KMS-11 (cell line): Measurements from ENCODE around the gene EEF2.
"Not testable (repeated sequence)": the region's sequence is repeated elsewhere in the genome, so short reads cannot be mapped to it uniquely, and the experiment has no call there.

Source experiments
- H2AFZ ChIP-seq: fragments of 200-600 bp; sonication (generic); 2 replicates; pipeline ENCODE4 v1.6.1; 2016; ENCODE audit warnings: antibody characterized with exemption, mixed run types, low read depth
- H3K27ac ChIP-seq: fragments of 200-600 bp; sonication (generic); 2 replicates; pipeline ENCODE4 v1.6.1; 2016; ENCODE audit warnings: mild to moderate bottlenecking, mixed run types
- H3K27me3 ChIP-seq: fragments of 200-600 bp; sonication (generic); 2 replicates; pipeline ENCODE4 v1.6.1; 2017; ENCODE audit warnings: mild to moderate bottlenecking, low read depth, mixed run types, moderate library complexity; ENCODE audit not compliant: insufficient read depth
- H3K36me3 ChIP-seq: fragments of 200-600 bp; sonication (generic); 2 replicates; pipeline ENCODE4 v1.6.1; 2017; ENCODE audit warnings: mild to moderate bottlenecking, mixed run types; ENCODE audit not compliant: insufficient read depth
- H3K4me1 ChIP-seq: fragments of 200-600 bp; sonication (generic); 2 replicates; pipeline ENCODE4 v1.6.1; 2016; ENCODE audit warnings: mild to moderate bottlenecking, low read depth, mixed run types; ENCODE audit not compliant: poor library complexity, severe bottlenecking
- H3K4me2 ChIP-seq: fragments of 200-600 bp; sonication (generic); 2 replicates; pipeline ENCODE4 v1.7.0; 2016; ENCODE audit warnings: mild to moderate bottlenecking, mixed run types
- H3K4me3 ChIP-seq: fragments of 200-600 bp; sonication (generic); IDR thresholded peaks from 2 replicates; pipeline ENCODE4 v1.6.1; 2017; ENCODE audit warnings: low read depth, low read length, mixed read lengths; ENCODE audit not compliant: insufficient read depth
- H3K79me2 ChIP-seq: fragments of 200-600 bp; sonication (generic); 2 replicates; pipeline ENCODE4 v1.6.1; 2016; ENCODE audit warnings: low read depth, mixed run types; ENCODE audit not compliant: insufficient read depth
- H3K9ac ChIP-seq: fragments of 200-600 bp; sonication (generic); 2 replicates; pipeline ENCODE4 v1.6.1; 2016; ENCODE audit warnings: mild to moderate bottlenecking, mixed run types
- H4K20me1 ChIP-seq: fragments of 200-600 bp; sonication (generic); 2 replicates; pipeline ENCODE4 v1.6.1; 2016; ENCODE audit warnings: mild to moderate bottlenecking, mixed run types; ENCODE audit not compliant: insufficient read depth
- TF ChIP-seq, protein P1 (sequence below): fragments of 200-600 bp; sonication (generic); conservative IDR thresholded peaks from 2 replicates; pipeline ENCODE4 v1.6.1; 2017; ENCODE audit warnings: low read depth, mild to moderate bottlenecking, antibody characterized with exemption, low read length, moderate library complexity, mixed read lengths

EEF2 gene

DNA sequence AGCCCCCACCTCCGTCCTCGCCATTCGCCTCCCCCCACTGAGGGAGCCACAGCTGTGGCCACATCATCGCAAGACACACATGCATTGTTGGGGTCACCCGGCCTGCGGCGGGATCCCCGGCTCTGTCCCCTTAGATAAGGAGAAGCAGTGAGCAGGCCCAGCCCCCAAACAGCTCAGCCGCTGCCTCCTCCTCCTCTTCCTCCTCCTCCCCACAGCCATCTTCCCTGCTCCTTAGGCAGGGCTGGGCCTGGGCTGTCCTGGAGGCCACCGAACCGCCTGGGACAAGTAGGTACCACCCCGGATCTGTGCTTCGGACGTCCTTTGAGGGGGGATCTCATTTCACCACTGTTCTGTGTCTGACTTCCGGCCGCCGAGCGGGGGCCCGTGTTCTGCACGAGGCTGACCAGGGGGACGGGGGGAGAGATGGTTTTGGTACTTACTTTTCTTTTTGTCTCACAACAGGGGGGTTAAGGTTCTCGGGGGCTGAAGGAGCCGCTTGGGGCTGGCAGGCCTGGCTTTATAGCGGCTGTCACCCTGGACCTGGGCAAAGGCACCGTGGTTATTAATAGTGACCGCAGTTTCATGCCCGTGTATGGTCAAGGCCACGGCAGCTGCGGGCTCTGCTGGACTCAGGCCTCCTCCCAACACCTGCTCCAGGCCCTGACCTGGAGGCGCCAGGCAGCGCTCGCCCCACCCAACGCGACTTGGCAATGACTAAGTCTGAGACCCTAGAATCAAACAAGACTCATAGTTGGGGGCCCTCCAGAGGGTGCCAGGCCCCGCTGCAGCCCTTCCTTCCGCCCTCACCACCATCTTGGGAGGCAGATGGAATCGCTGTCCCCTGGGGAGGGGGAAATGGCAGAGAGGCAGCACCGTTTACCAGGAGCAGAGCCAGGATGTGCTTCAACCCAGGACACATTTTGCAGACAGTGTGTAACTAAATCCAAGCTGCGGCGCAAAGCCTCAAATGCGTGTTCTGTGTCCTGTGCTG is 34.1 kb downstream of the EEF2 start:
- Histone ChIP-seq H3K27ac (no peak overlapping the region), H4K20me1 (no peaks in the 10 kb centered on the region), H3K36me3 (no peaks in the 10 kb centered on the region), H3K9ac (no peak overlapping the region), H3K79me2 (no peaks in the 10 kb centered on the region), H2AFZ (no peak overlapping the region), H3K27me3 (peaks cover 37% of the 10 kb centered on the region), H3K4me2 (no peak overlapping the region), H3K4me3 (no peak overlapping the region), H3K4me1 (no peaks in the 10 kb centered on the region)
- TF ChIP-seq, protein P1, sequence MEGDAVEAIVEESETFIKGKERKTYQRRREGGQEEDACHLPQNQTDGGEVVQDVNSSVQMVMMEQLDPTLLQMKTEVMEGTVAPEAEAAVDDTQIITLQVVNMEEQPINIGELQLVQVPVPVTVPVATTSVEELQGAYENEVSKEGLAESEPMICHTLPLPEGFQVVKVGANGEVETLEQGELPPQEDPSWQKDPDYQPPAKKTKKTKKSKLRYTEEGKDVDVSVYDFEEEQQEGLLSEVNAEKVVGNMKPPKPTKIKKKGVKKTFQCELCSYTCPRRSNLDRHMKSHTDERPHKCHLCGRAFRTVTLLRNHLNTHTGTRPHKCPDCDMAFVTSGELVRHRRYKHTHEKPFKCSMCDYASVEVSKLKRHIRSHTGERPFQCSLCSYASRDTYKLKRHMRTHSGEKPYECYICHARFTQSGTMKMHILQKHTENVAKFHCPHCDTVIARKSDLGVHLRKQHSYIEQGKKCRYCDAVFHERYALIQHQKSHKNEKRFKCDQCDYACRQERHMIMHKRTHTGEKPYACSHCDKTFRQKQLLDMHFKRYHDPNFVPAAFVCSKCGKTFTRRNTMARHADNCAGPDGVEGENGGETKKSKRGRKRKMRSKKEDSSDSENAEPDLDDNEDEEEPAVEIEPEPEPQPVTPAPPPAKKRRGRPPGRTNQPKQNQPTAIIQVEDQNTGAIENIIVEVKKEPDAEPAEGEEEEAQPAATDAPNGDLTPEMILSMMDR = no peak

DNA sequence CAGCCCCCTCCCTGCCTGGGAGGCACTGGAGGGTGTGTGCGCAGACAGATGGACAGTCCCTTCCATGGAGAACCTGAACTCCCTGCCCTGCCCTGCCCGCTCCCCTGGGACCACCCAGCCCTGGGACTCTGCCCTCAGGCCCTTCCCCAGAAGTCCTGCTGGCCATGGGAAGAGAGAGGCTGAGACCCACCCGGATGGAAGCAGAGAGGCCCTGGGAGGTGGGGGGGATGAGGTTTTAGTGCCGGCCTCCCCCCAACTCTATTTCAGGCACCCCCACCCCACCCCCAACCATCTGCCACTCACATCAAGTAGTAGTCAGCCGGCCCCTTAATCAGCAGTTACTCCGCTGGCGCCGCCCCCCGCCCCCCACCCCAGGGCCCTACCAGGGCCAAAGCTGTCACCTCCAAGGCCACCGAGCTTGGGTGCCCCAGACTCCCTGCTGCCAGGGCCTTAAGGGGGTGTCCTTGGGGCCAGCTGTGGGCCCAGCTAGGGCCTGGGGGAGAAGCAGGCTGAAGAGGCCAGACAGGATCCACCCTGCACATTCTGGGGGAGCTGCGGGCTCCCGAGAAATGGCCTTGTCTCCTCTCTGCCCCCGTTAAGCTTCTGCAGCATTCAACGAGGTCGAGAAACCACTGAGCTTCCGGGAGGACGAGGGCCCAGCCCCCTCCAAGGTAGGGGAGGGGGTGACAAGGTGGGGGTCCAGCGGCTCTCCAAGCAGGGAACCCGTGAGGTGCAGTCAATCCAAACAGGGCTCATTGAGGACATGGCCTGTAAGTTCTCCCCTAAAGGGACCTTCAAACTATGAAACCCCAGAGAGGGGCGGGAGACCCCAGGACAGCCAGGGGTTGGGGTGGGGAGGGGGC is 35.0 kb downstream of the EEF2 start:
- no peaks in the 10 kb centered on the region for H3K79me2 ChIP-seq
- no peak overlapping the region for H3K9ac ChIP-seq
- H3K27me3 ChIP-seq = peaks cover 45% of the 10 kb centered on the region
- H3K27ac ChIP-seq = no peak overlapping the region
- H2AFZ ChIP-seq = no peak overlapping the region
- no peaks in the 10 kb centered on the region for H4K20me1 ChIP-seq
- no peaks in the 10 kb centered on the region for H3K36me3 ChIP-seq
- H3K4me1 ChIP-seq = no peaks in the 10 kb centered on the region
- no peak overlapping the region for H3K4me3 ChIP-seq
- no peak overlapping the region for H3K4me2 ChIP-seq
- TF ChIP-seq, protein P1 = no peak

DNA sequence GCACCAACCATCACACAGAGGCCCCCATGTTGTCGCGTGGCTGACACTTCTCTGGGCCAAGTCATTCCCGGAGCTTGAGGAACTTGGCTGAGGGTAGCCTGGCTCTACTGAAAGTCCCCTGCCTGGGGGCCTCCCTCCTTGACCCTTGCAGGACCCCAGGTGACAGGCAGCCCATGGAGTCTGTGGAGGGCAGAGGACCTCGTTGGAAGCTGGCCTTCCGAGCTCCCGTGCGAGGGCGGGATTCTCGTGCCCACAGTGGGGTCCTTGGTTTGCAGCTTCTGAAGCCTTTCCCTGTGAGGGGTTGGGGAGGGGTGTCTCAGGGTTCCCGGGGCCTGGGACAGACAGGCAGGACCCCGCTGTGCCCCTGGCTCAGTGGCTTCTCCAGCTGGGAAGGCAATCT is 36.0 kb downstream of the EEF2 start:
- Histone ChIP-seq H3K79me2 (no peaks in the 10 kb centered on the region), H3K9ac (no peak overlapping the region), H3K4me2 (no peak overlapping the region), H3K27ac (no peak overlapping the region), H3K36me3 (no peaks in the 10 kb centered on the region), H2AFZ (no peak overlapping the region), H3K4me3 (no peak overlapping the region), H3K27me3 (peaks cover 52% of the 10 kb centered on the region), H3K4me1 (no peaks in the 10 kb centered on the region), H4K20me1 (no peaks in the 10 kb centered on the region)
- TF ChIP-seq, protein P1 = no peak

DNA sequence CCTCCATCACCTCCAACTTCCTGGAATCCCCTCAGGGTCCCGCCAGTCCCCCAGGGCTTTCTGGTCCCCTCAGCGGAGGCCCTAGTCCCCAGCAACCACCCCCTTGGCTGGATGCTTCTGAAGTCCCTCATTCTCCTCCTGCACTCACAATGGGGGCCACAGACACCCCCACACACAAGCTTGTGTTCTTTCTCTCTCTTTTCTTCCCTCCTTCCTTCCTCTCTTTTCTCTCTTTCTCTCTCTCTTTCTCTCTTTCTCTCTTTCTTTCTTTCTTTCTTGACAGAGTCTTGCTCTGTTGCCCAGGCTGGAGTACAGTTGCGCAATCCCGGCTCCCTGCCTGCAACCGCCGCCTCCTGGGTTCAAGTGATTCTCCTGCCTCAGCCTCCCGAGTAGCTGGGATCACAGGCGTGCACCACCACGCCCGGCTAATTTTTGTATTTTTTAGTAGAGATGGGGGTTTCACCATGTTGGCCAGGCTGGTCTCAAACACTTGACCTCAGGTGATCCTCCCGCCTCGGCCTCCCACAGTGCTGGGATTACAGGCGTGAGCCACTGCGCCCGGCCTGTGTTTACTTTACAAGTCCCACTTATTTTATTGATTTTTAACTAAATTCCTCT is 37.8 kb downstream of the EEF2 start:
- H3K9ac ChIP-seq, H3K27ac ChIP-seq, H2AFZ ChIP-seq, H3K79me2 ChIP-seq, H4K20me1 ChIP-seq, H3K4me2 ChIP-seq, H3K4me3 ChIP-seq, H3K4me1 ChIP-seq, H3K36me3 ChIP-seq: not testable (repeated sequence)
- peaks cover 67% of the 10 kb centered on the region for H3K27me3 ChIP-seq
